Fibroblast of villous mesenchyme (primary cell): ENCODE results near the gene OR52K2. TPM values are rescaled to one million over a fixed set of nuclear protein-coding genes. Genes with fewer than 3 reads are reported as not detected.
"Not testable (repeated sequence)": the region's sequence is repeated elsewhere in the genome, so short reads cannot be mapped to it uniquely, and the experiment has no call there.

ENCODE experiments used
- DNase-seq: peaks from one replicate; pipeline ENCODE4 v3.0.0-alpha.2; 2010; ENCODE audit warnings: low read depth
- H3K4me3 ChIP-seq: 2 replicates; pipeline ENCODE4 v1.5.1; 2011; ENCODE audit warnings: low read depth, mild to moderate bottlenecking, low read length
- CTCF ChIP-seq: IDR thresholded peaks from 2 replicates; pipeline ENCODE4 v1.5.1; 2012; ENCODE audit warnings: low read depth, mild to moderate bottlenecking, low read length; ENCODE audit not compliant: insufficient read depth
- total RNA-seq: library from RNA; depleted of rRNA; stranded (reverse); fragments of >200 nt; gene quantifications from 2 replicates; pipeline ENCODE4 v1.2.3, GENCODE V29; 2012

The OR52K2 gene
- total RNA-seq, 1 donor = not detected

GRCh38 chr11:4479644-4480043, 30.5 kb downstream of the OR52K2 start:
- H3K4me3 ChIP-seq = no peak overlapping the region
- no peak for TF ChIP-seq CTCF
- DNase-seq = no peak

- peak; percentile 13 for DNase-seq
- H3K4me3 ChIP-seq = no peak overlapping the region
- no peak for TF ChIP-seq CTCF
Observed at GRCh38 chr11:4480577-4481239, 31.6 kb downstream of the OR52K2 start.

DNA sequence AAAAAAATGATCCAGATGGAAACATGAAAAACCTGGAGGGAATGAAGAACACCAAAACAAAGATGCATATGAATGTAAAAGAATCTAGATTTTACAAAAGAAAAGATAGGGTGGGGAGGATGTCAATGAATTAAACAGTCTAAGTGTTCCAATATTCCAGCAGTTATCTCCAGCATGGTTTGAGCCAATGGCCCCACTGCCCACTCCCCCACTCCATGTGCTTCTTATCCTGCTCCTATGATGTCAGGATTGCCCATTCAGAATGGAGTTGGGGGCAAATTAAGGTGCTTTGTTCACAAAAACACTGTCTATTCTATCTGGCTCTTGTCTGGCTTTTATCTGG, 32.1 kb downstream of the OR52K2 start:
- no peak for DNase-seq
- no peak for TF ChIP-seq CTCF
- H3K4me3 ChIP-seq = no peak overlapping the region

DNA sequence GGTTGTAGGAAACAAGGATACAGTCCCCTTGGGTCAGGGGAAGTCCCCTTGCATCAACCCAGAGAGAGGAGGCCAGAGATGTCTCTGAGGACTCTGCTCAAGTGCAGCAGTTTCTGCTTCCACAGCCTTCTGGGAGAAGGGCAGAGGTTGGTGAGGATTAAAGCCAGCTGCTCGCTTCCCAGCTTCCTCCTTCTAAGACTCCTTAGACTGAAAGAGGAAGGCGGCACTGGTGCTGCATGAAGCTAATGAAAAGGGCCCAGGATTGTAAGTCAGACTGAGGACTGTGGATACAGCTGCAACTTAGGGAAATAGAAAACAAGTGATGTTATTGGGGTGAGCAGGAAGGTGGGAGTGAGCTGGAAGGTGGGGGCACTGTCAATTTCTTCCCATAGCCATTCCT, 33.4 kb downstream of the OR52K2 start, which contains the start of gene OR52K1:
OR52K1 (plus strand) TSS at position 202 of the 400 bp plus-strand sequence. CDS start 6,255 bp downstream, outside the sequence.
- DNase-seq = no peak

GRCh38 chr11:4484310-4484709, 35.2 kb downstream of the OR52K2 start:
- TF ChIP-seq CTCF = no peak
- H3K4me3 ChIP-seq = no peak overlapping the region
- no peak for DNase-seq

More for the DNA sequence above, 33.4 kb downstream of the OR52K2 start, which contains the start of gene OR52K1:
- TF ChIP-seq CTCF = no peak
- H3K4me3 ChIP-seq = no peak within 1 kb of the TSS

- DNase-seq, H3K4me3 ChIP-seq: not testable (repeated sequence)
Observed at GRCh38 chr11:4491405-4491804, 42.3 kb downstream of the OR52K2 start.

DNA sequence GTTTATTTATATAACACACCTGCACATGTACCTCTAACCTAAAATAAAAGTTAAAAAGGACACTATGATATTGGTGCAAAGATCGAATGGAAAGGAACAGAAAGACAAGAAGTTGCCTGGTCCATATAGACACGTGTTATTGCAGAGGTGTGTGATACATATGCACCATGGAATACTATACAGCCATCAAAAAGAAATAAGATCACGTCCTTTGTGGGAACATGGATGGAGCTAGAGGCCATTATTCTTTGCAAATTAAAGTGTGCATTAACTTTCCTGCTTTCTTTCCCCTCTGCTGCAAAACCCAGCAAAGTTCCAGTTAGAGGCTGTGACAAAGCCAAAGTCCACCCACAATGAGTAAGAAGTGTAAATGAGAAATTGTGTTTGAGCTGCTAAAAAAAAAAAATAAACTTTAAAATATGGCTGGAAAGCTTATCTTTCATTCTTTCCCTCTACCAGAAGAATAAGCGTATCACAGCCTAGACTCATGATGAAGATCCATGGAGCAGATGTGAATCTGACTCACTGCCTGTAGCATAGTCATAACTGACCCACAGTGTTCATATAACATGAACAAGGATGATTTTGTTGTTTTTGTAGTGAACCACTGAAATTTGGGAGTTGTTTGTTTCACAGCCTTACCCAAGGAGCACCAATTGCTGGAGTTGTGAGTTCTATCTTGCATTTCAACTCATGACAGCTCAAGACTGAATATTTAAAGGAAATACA, 42.9 kb downstream of the OR52K2 start:
- TF ChIP-seq CTCF = no peak
- H3K4me3 ChIP-seq = no peak overlapping the region
- DNase-seq = no peak
